MG63 (cell line): ENCODE results near the gene BBS7. TPM values are rescaled to one million over a fixed set of nuclear protein-coding genes. Genes with fewer than 3 reads are reported as not detected.

ENCODE experiments used
- DNase-seq: peaks from one replicate; pipeline ENCODE4 v3.0.0-alpha.2; 2020
- H3K27me3 ChIP-seq: fragments of 250-450 bp; sonication (Bioruptor Pico); 2 replicates; pipeline ENCODE4 v1.5.1; 2020; ENCODE audit warnings: mild to moderate bottlenecking, moderate library complexity
- H3K36me3 ChIP-seq: fragments of 250-450 bp; sonication (Bioruptor Pico); 2 replicates; pipeline ENCODE4 v1.5.1; 2020; ENCODE audit warnings: mild to moderate bottlenecking, moderate library complexity
- H3K4me3 ChIP-seq: fragments of 250-450 bp; sonication (Bioruptor Pico); 2 replicates; pipeline ENCODE4 v1.5.1; 2020; ENCODE audit warnings: mild to moderate bottlenecking, moderate library complexity
- H3K9me3 ChIP-seq: fragments of 250-450 bp; sonication (Bioruptor Pico); 2 replicates; pipeline ENCODE4 v1.5.1; 2020; ENCODE audit warnings: mild to moderate bottlenecking, moderate library complexity
- total RNA-seq: library from RNA; depleted of rRNA; stranded (reverse); fragments of >200 nt; shearing (Covaris generic); gene quantifications from 2 replicates; pipeline ENCODE4 v1.2.3, GENCODE V29; 2014; ENCODE audit warnings: low replicate concordance

BBS7 gene
- total RNA-seq, 1 experiment from 2014 or later = 2.6 TPM

GRCh38 chr4:121860121-121860520 is 10.2 kb downstream of the BBS7 start:
- H3K4me3 ChIP-seq = no peak overlapping the region
- no peaks in the 10 kb centered on the region for H3K9me3 ChIP-seq
- H3K27me3 ChIP-seq = no peaks in the 10 kb centered on the region
- H3K36me3 ChIP-seq = peaks cover 18% of the 10 kb centered on the region
- DNase-seq = no peak

- Histone ChIP-seq H3K4me3 (no peak overlapping the region), H3K27me3 (no peaks in the 10 kb centered on the region), H3K36me3 (peaks cover 6% of the 10 kb centered on the region), H3K9me3 (no peaks in the 10 kb centered on the region)
- no peak for DNase-seq
Observed at GRCh38 chr4:121851354-121851753, 18.9 kb downstream of the BBS7 start.

- Histone ChIP-seq H3K9me3 (no peaks in the 10 kb centered on the region), H3K27me3 (no peaks in the 10 kb centered on the region), H3K36me3 (peaks cover 3% of the 10 kb centered on the region), H3K4me3 (no peak overlapping the region)
- no peak for DNase-seq
Observed at GRCh38 chr4:121846662-121847061, 23.6 kb downstream of the BBS7 start.

- no peaks in the 10 kb centered on the region for H3K9me3 ChIP-seq
- H3K4me3 ChIP-seq = no peak overlapping the region
- H3K36me3 ChIP-seq = no peaks in the 10 kb centered on the region; the same call in 1 of the 2 replicates
- DNase-seq = no peak
- no peaks in the 10 kb centered on the region for H3K27me3 ChIP-seq
Observed at GRCh38 chr4:121842862-121843261, 27.4 kb downstream of the BBS7 start.

- Histone ChIP-seq H3K36me3 (peaks cover 8% of the 10 kb centered on the region), H3K9me3 (no peaks in the 10 kb centered on the region; the same call in 1 of the 2 replicates), H3K4me3 (no peak overlapping the region), H3K27me3 (no peaks in the 10 kb centered on the region)
- no peak for DNase-seq
Observed at GRCh38 chr4:121838136-121838535, 32.1 kb downstream of the BBS7 start.

GRCh38 chr4:121829511-121829910 is 40.8 kb downstream of the BBS7 start:
- Histone ChIP-seq H3K9me3 (no peaks in the 10 kb centered on the region; the same call in 1 of the 2 replicates), H3K36me3 (peaks cover 18% of the 10 kb centered on the region), H3K27me3 (no peaks in the 10 kb centered on the region), H3K4me3 (no peak overlapping the region)
- no peak for DNase-seq

GRCh38 chr4:121827853-121828252 is 42.4 kb downstream of the BBS7 start:
- no peak for DNase-seq
- H3K27me3 ChIP-seq = no peaks in the 10 kb centered on the region
- H3K36me3 ChIP-seq = peaks cover 18% of the 10 kb centered on the region
- no peak overlapping the region for H3K4me3 ChIP-seq
- no peaks in the 10 kb centered on the region for H3K9me3 ChIP-seq

- Histone ChIP-seq H3K9me3 (no peaks in the 10 kb centered on the region), H3K4me3 (no peak overlapping the region), H3K27me3 (no peaks in the 10 kb centered on the region), H3K36me3 (peaks cover 45% of the 10 kb centered on the region)
- DNase-seq = no peak
Observed at GRCh38 chr4:121824950-121825349, 45.3 kb downstream of the BBS7 start.

- H3K4me3 ChIP-seq = peak overlapping the region; percentile 89
- H3K9me3 ChIP-seq = no peaks in the 10 kb centered on the region
- peaks cover 51% of the 10 kb centered on the region for H3K36me3 ChIP-seq
Observed at GRCh38 chr4:121824171-121824527, 46.1 kb downstream of the BBS7 start.

GRCh38 chr4:121823505-121824170 is 46.6 kb downstream of the BBS7 start, which contains the start of gene CCNA2:
Gene CCNA2 (minus strand): TSS chr4:121823883. CDS start chr4:121823628, 255 bp downstream.
- Histone ChIP-seq H3K27me3 (no peaks in the 10 kb centered on the region), H3K4me3 (peak within 1 kb of the TSS; percentile 89), H3K36me3 (peaks cover 54% of the 10 kb centered on the region), H3K9me3 (no peaks in the 10 kb centered on the region)
- peak; percentile 98 for DNase-seq

More at GRCh38 chr4:121824171-121824527, 46.1 kb downstream of the BBS7 start:
- no peak for DNase-seq
- no peaks in the 10 kb centered on the region for H3K27me3 ChIP-seq

- Histone ChIP-seq H3K4me3 (peak overlapping the region; percentile 89), H3K36me3 (peaks cover 57% of the 10 kb centered on the region), H3K9me3 (no peaks in the 10 kb centered on the region), H3K27me3 (no peaks in the 10 kb centered on the region)
- peak; percentile 68 for DNase-seq
Observed at GRCh38 chr4:121822796-121823504, 47.3 kb downstream of the BBS7 start.

GRCh38 chr4:121822047-121822446 is 48.2 kb downstream of the BBS7 start:
- no peaks in the 10 kb centered on the region for H3K27me3 ChIP-seq
- H3K9me3 ChIP-seq = no peaks in the 10 kb centered on the region
- peaks cover 58% of the 10 kb centered on the region for H3K36me3 ChIP-seq
- no peak for DNase-seq
- H3K4me3 ChIP-seq = peak overlapping the region; percentile 89

- Histone ChIP-seq H3K4me3 (no peak overlapping the region), H3K36me3 (peaks cover 79% of the 10 kb centered on the region), H3K27me3 (no peaks in the 10 kb centered on the region), H3K9me3 (no peaks in the 10 kb centered on the region)
- DNase-seq = no peak
Observed at GRCh38 chr4:121819216-121819965, 50.9 kb downstream of the BBS7 start.

- Histone ChIP-seq H3K36me3 (peaks cover 90% of the 10 kb centered on the region), H3K27me3 (no peaks in the 10 kb centered on the region), H3K9me3 (no peaks in the 10 kb centered on the region), H3K4me3 (no peak overlapping the region)
- no peak for DNase-seq
Observed at GRCh38 chr4:121818215-121818614, 52.1 kb downstream of the BBS7 start.

GRCh38 chr4:121817701-121818100 is 52.6 kb downstream of the BBS7 start:
- H3K36me3 ChIP-seq = peaks cover 96% of the 10 kb centered on the region

GRCh38 chr4:121817006-121817405 is 53.3 kb downstream of the BBS7 start:
- Histone ChIP-seq H3K36me3 (peaks cover 95% of the 10 kb centered on the region), H3K4me3 (no peak overlapping the region), H3K27me3 (no peaks in the 10 kb centered on the region), H3K9me3 (no peaks in the 10 kb centered on the region)
- DNase-seq = no peak

More at GRCh38 chr4:121817701-121818100, 52.6 kb downstream of the BBS7 start:
- H3K27me3 ChIP-seq = no peaks in the 10 kb centered on the region
- no peaks in the 10 kb centered on the region for H3K9me3 ChIP-seq
- DNase-seq = no peak
- no peak overlapping the region for H3K4me3 ChIP-seq

- no peak overlapping the region for H3K4me3 ChIP-seq
- H3K27me3 ChIP-seq = no peaks in the 10 kb centered on the region
- no peaks in the 10 kb centered on the region for H3K9me3 ChIP-seq
- H3K36me3 ChIP-seq = peaks cover 81% of the 10 kb centered on the region
- DNase-seq = no peak
Observed at GRCh38 chr4:121814756-121815155, 55.5 kb downstream of the BBS7 start.
